Measurements from ENCODE around the gene ZNF560.

DNA sequence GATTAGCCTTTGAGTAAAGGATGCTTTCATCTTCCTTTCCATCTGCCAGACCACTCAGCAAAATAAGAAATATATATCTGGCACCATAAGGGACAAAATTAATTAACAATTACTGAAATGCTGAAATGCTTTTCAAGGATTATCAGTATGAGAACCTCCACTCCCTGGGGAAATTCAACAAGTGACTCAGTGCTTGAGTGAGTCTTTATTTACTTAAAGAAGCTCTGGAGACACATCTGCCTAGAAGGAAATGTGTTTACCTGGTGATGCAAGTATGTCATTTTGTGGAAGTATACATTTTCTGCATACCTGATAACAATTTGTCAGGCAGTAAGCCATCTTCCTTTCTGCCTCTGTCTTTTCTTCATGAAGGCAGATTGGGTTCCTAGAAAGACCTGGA lies 23.4 kb downstream of the ZNF560 start:
- TF ChIP-seq POLR2A (IDR thresholded peaks at IDR 0.05): no peak
- TF ChIP-seq, protein P1, sequence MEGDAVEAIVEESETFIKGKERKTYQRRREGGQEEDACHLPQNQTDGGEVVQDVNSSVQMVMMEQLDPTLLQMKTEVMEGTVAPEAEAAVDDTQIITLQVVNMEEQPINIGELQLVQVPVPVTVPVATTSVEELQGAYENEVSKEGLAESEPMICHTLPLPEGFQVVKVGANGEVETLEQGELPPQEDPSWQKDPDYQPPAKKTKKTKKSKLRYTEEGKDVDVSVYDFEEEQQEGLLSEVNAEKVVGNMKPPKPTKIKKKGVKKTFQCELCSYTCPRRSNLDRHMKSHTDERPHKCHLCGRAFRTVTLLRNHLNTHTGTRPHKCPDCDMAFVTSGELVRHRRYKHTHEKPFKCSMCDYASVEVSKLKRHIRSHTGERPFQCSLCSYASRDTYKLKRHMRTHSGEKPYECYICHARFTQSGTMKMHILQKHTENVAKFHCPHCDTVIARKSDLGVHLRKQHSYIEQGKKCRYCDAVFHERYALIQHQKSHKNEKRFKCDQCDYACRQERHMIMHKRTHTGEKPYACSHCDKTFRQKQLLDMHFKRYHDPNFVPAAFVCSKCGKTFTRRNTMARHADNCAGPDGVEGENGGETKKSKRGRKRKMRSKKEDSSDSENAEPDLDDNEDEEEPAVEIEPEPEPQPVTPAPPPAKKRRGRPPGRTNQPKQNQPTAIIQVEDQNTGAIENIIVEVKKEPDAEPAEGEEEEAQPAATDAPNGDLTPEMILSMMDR (IDR thresholded peaks at IDR 0.05): no peak

Data from thyroid gland (tissue), 4 donors.